ENCODE data around the gene ATP6V0C. TPM values are rescaled to one million over a fixed set of nuclear protein-coding genes. Genes with fewer than 3 reads are reported as not detected.
A peak's percentile ranks its signal among the peaks of the same experiment; 100 is the strongest.

The ATP6V0C gene
- total and polyA plus RNA-seq, 2 of the 13 experiments (the other 11 are each of a cell fraction or from before 2014, with no cell fraction given): 10.4 to 20.1 TPM

- TF ChIP-seq ZNF614 (CRISPR knock-in tag; IDR thresholded peaks at IDR 0.05; ENCODE audit: borderline replicate concordance): peak; percentile 65; the same call in 1 of the 2 replicates
- TF ChIP-seq ZNF839 (CRISPR knock-in tag; IDR thresholded peaks at IDR 0.05; ENCODE audit: borderline replicate concordance): no peak
- no peak for TF ChIP-seq ZFAT (CRISPR knock-in tag; conservative IDR thresholded peaks at IDR 0.05)
- no peak for TF ChIP-seq ZNF780A (CRISPR knock-in tag; IDR thresholded peaks at IDR 0.05)
- peak; percentile 65; the same call in 1 of the 2 replicates for TF ChIP-seq ZNF816 (CRISPR knock-in tag; IDR thresholded peaks at IDR 0.05; ENCODE audit: borderline replicate concordance)
- no peak for TF ChIP-seq ZNF577 (CRISPR knock-in tag; IDR thresholded peaks at IDR 0.05; ENCODE audit: borderline replicate concordance, low read depth)
- no peak for TF ChIP-seq STAG1 (CRISPR knock-in tag; IDR thresholded peaks at IDR 0.05)
- TF ChIP-seq ZBTB4 (CRISPR knock-in tag; IDR thresholded peaks at IDR 0.05; ENCODE audit: borderline replicate concordance): no peak
- TF ChIP-seq ZNF773 (CRISPR knock-in tag; IDR thresholded peaks at IDR 0.05; ENCODE audit: borderline replicate concordance): no peak
- no peak for TF ChIP-seq EZH2 (conservative IDR thresholded peaks at IDR 0.05; ENCODE audit: low read depth, low read length)
- no peak for TF ChIP-seq U2AF2 (IDR thresholded peaks at IDR 0.05; ENCODE audit: low read depth, low read length)
- peak; percentile 87 for TF ChIP-seq ZNF772 (CRISPR knock-in tag; IDR thresholded peaks at IDR 0.05)
- TF ChIP-seq HBP1 (CRISPR knock-in tag; IDR thresholded peaks at IDR 0.05; ENCODE audit: low read depth): no peak
- peak; percentile 94 to 95 for TF ChIP-seq NR2F1 (CRISPR knock-in tag; IDR thresholded peaks at IDR 0.05)
- peak; percentile 98 for TF ChIP-seq ELF3 (CRISPR knock-in tag; IDR thresholded peaks at IDR 0.05)
- no peak; the same call in 1 of the 2 replicates for TF ChIP-seq ZBTB26 (CRISPR knock-in tag; IDR thresholded peaks at IDR 0.05; ENCODE audit: borderline replicate concordance)
- TF ChIP-seq ZNF597 (CRISPR knock-in tag; IDR thresholded peaks at IDR 0.05): no peak
- TF ChIP-seq TARDBP (CRISPR knock-in tag; IDR thresholded peaks at IDR 0.05): peak; percentile 95
- TF ChIP-seq SOX5 (CRISPR knock-in tag; IDR thresholded peaks at IDR 0.05; ENCODE audit: borderline replicate concordance): peak; percentile 83
- peak; percentile 93 for TF ChIP-seq CEBPG (CRISPR knock-in tag; IDR thresholded peaks at IDR 0.05)
- peak; percentile 52; the same call in 1 of the 2 replicates for TF ChIP-seq ZFY (CRISPR knock-in tag; IDR thresholded peaks at IDR 0.05)
- TF ChIP-seq ZBTB43 (CRISPR knock-in tag; conservative IDR thresholded peaks at IDR 0.05): peak; percentile 68; the same call in 1 of the 2 replicates
Observed at GRCh38 chr16:2484898-2485508, 28.7 kb upstream of the ATP6V0C start (continued).
